Measurements from ENCODE around the gene SURF2.

DNA sequence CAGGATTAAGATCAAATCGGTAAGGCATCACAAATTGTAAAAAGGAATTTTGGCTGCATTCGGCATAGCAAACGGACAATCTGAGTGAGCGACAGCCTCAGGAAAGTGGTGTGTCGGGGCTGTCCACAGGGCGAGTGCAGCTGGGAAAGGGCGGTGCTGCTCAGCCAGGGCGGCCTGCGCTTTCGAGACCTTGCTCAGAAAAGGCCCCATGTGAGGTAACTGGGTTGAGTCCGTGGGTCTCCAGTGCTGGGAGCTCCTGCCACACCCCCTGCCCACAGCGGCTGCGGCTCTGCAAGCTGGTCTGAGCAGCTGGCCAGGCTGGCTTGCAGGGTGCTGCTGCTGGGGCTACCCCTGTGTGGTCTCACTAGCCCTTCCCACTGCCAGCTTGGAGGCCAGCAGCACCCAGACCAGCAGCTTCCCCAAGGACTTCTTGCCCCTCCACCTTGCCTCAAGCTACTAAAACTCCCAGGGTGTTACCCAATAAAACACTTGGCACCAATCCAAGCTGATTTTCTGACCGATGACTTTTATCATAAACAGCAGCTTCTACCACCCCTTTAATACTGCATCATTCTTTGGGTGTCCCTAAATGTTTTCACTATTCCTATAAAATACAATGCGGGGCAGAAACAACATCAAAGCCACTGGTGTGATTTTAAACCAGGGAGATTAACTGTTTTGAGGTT, 6.2 kb downstream of the SURF2 start:
- TF ChIP-seq EZH2 (IDR thresholded peaks at IDR 0.05; ENCODE audit: insufficient read depth, poor library complexity, severe bottlenecking) (no peak), EZH2phosphoT487 (IDR thresholded peaks at IDR 0.05; ENCODE audit: insufficient read depth, low read depth) (no peak)

All from GM23248 (cell line).